Neuronal stem cell (in vitro differentiated cells): ENCODE data around the gene DLAT.

Experiments
- DNase-seq: peaks from one replicate; pipeline ENCODE4 v3.0.0-alpha.2; 2013; ENCODE audit warnings: low spot score
- H2AFZ ChIP-seq: one replicate; pipeline ENCODE4 v1.6.1; 2013; ENCODE audit warnings: mild to moderate bottlenecking, low read length, inconsistent platforms
- H2AK5ac ChIP-seq: 2 replicates; pipeline ENCODE4 v1.6.1; 2013; ENCODE audit warnings: low read depth, mild to moderate bottlenecking, inconsistent platforms, low read length, moderate library complexity, mixed read lengths
- H2BK120ac ChIP-seq: 2 replicates; pipeline ENCODE4 v1.6.1; 2013; ENCODE audit warnings: low read depth, mild to moderate bottlenecking, inconsistent platforms, low read length, moderate library complexity, mixed read lengths
- H2BK12ac ChIP-seq: one replicate; pipeline ENCODE4 v1.6.1; 2013; ENCODE audit warnings: low read length, inconsistent platforms
- H2BK15ac ChIP-seq: 2 replicates; pipeline ENCODE4 v1.6.1; 2013; ENCODE audit warnings: mild to moderate bottlenecking, low read length, inconsistent platforms, mixed read lengths
- H2BK5ac ChIP-seq: one replicate; pipeline ENCODE4 v1.6.1; 2013; ENCODE audit warnings: inconsistent platforms, mild to moderate bottlenecking, low read length, moderate library complexity
- H3K14ac ChIP-seq: one replicate; pipeline ENCODE4 v1.6.1; 2013; ENCODE audit warnings: low read length, inconsistent platforms
- H3K18ac ChIP-seq: 2 replicates; pipeline ENCODE4 v1.6.1; 2013; ENCODE audit warnings: low read length, inconsistent platforms
- H3K23ac ChIP-seq: 2 replicates; pipeline ENCODE4 v1.6.1; 2013; ENCODE audit warnings: low read depth, mild to moderate bottlenecking, mixed read lengths, low read length, inconsistent platforms; ENCODE audit not compliant: poor library complexity
- H3K27ac ChIP-seq: replicated peaks from 3 replicates; pipeline ENCODE4 v1.5.1; 2013; ENCODE audit warnings: low read length, inconsistent platforms
- H3K27me3 ChIP-seq, 3 experiments: 2 replicates each; pipeline ENCODE4 v1.6.1; 2013; ENCODE audit warnings: low read length in 3 of 3, mild to moderate bottlenecking in 2 of 3, inconsistent platforms in 1 of 3, low read depth in 1 of 3, mixed read lengths in 1 of 3, moderate library complexity in 1 of 3; ENCODE audit not compliant: control insufficient read depth in 3 of 3, insufficient read depth in 3 of 3
- H3K36me3 ChIP-seq, 2 donors: replicated peaks in 1 of 2; 2 replicates each; pipeline ENCODE4 v1.6.1; 2013; ENCODE audit warnings: low read length in 2 of 2; ENCODE audit not compliant: control insufficient read depth in 2 of 2, insufficient read depth in 2 of 2
- H3K4ac ChIP-seq: 2 replicates; pipeline ENCODE4 v1.6.1; 2013; ENCODE audit warnings: inconsistent platforms, mild to moderate bottlenecking, low read length, moderate library complexity
- H3K4me1 ChIP-seq, 2 donors: 1 replicate in 1 of 2; 2 replicates in 1 of 2; pipeline ENCODE4 v1.6.1; 2013; ENCODE audit warnings: low read length in 2 of 2, low read depth in 1 of 2; ENCODE audit not compliant: control insufficient read depth in 2 of 2, insufficient read depth in 1 of 2
- H3K4me2 ChIP-seq: one replicate; pipeline ENCODE4 v1.6.1; 2013; ENCODE audit warnings: mild to moderate bottlenecking, low read length, inconsistent platforms; ENCODE audit not compliant: insufficient read depth, poor library complexity, severe bottlenecking
- H3K4me3 ChIP-seq, 2 donors: 2 replicates each; pipeline ENCODE4 v1.5.1; 2013; ENCODE audit warnings: low read length in 2 of 2, mild to moderate bottlenecking in 2 of 2, inconsistent platforms in 1 of 2, moderate library complexity in 1 of 2
- H3K79me1 ChIP-seq: one replicate; pipeline ENCODE4 v1.6.1; 2013; ENCODE audit warnings: low read depth, mild to moderate bottlenecking, inconsistent platforms, low read length, moderate library complexity
- H3K9ac ChIP-seq: one replicate; pipeline ENCODE4 v1.6.1; 2013; ENCODE audit warnings: mild to moderate bottlenecking, low read depth, low read length, inconsistent platforms; ENCODE audit not compliant: poor library complexity
- H3K9me3 ChIP-seq, 2 donors: replicated peaks in 1 of 2; 2 replicates each; pipeline versions ENCODE3 to v1.6.1; 2013; ENCODE audit warnings: low read length in 2 of 2, mild to moderate bottlenecking in 2 of 2, inconsistent platforms in 1 of 2, low read depth in 1 of 2, mixed read lengths in 1 of 2, moderate library complexity in 1 of 2; ENCODE audit not compliant: control insufficient read depth in 2 of 2, insufficient read depth in 1 of 2
- H4K8ac ChIP-seq: one replicate; pipeline ENCODE4 v1.6.1; 2013; ENCODE audit warnings: low read depth, mild to moderate bottlenecking, inconsistent platforms, low read length, moderate library complexity
- H4K91ac ChIP-seq: one replicate; pipeline ENCODE4 v1.6.1; 2013; ENCODE audit warnings: low read length, low read depth, mild to moderate bottlenecking, inconsistent platforms; ENCODE audit not compliant: poor library complexity
- WGBS, 2 donors: extraction: QIAGEN DNeasy Blood & Tissue Kit; methylation state at CpG; one replicate each; pipeline ENCODE4 v1.1.7; 2013; ENCODE audit warnings: missing lambda C conversion rate in 2 of 2, mixed read lengths in 1 of 2; ENCODE audit not compliant: insufficient read length in 2 of 2, insufficient replicate concordance in 1 of 2; ENCODE audit errors: extremely low coverage in 2 of 2; 5-methylcytosine and 5-hydroxymethylcytosine counted together

DLAT gene

DNA sequence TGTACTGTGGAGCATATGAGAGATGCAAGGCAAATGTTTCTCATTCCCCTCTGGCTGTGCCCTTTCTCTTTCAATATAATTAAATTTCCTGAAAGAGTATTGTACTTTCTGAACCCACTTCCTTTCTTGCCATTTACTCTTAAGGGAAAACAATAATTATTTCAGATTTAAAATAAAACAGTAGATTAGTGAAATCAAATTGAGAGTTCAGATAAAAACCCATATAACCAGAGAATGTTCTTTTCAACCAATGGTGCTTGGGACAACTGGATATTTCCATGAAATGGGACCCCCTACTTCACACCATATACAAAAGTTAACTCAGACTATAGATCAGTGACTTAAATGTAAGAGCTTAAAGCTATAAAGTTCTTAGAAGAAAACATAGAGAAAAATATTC lies 26.1 kb upstream of the DLAT start:
- no peak overlapping the region for H3K4ac ChIP-seq
- H2BK12ac ChIP-seq = no peak overlapping the region
- H3K79me1 ChIP-seq = peaks cover under 1% of the 10 kb centered on the region
- peaks cover 11 to 93% of the 10 kb centered on the region in 2 donors for H3K36me3 ChIP-seq
- H3K4me3 ChIP-seq = no peak overlapping the region
- H2BK15ac ChIP-seq = no peak overlapping the region
- no peak overlapping the region for H3K23ac ChIP-seq
- H2AK5ac ChIP-seq = no peak overlapping the region
- H3K18ac ChIP-seq = no peak overlapping the region
- H3K4me1 ChIP-seq = no peaks in the 10 kb centered on the region
- H3K9me3 ChIP-seq = peaks cover 0 to under 1% of the 10 kb centered on the region in 2 donors
- no peak overlapping the region for H3K9ac ChIP-seq
- H3K27me3 ChIP-seq = no peaks in the 10 kb centered on the region
- no peak overlapping the region for H3K27ac ChIP-seq
- H2AFZ ChIP-seq = no peak overlapping the region
- no peak overlapping the region for H2BK120ac ChIP-seq
- H2BK5ac ChIP-seq = no peak overlapping the region
- H4K8ac ChIP-seq = no peak overlapping the region
- H3K4me2 ChIP-seq = no peak overlapping the region
- DNase-seq = no peak
- no peak overlapping the region for H3K14ac ChIP-seq
- H4K91ac ChIP-seq = no peak overlapping the region

DNA sequence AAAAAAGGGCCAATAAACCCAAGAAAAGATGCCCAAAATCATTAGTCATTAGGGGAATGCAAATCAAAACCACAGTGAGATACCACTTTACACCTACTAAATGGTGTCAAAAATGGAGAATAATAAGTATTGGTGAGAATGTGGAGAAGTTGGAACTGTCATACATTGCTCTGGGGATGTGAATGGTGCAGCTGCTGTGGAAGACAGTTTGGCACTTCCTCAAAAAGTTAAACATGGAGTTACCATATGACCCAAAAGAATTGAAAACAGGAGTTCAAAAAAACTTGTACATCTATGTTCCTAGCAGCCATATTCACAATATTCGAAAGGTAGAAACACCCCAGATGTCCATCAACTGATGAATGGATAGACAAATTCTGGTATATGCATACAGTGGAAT lies 24.5 kb upstream of the DLAT start:
- H2AK5ac ChIP-seq = no peak overlapping the region
- H3K36me3 ChIP-seq = peaks cover 11 to 93% of the 10 kb centered on the region in 2 donors
- peaks cover 5 to 6% of the 10 kb centered on the region in 2 donors for H3K9me3 ChIP-seq
- H2BK12ac ChIP-seq = no peak overlapping the region
- no peak overlapping the region for H2BK5ac ChIP-seq
- H2BK15ac ChIP-seq = no peak overlapping the region
- no peak overlapping the region for H4K8ac ChIP-seq
- H2BK120ac ChIP-seq = no peak overlapping the region
- H3K18ac ChIP-seq = no peak overlapping the region
- H3K4me1 ChIP-seq = no peaks in the 10 kb centered on the region
- WGBS, 2 donors = no CpG with 5 or more reads among the region's 1 CpG
- no peak overlapping the region for H3K23ac ChIP-seq
- no peak overlapping the region for H3K4me2 ChIP-seq
- no peak overlapping the region for H4K91ac ChIP-seq
- no peak overlapping the region for H3K9ac ChIP-seq
- H3K27ac ChIP-seq = no peak overlapping the region
- no peak overlapping the region for H3K14ac ChIP-seq
- no peak for DNase-seq
- H3K4ac ChIP-seq = no peak overlapping the region
- no peak overlapping the region for H3K4me3 ChIP-seq
- no peak overlapping the region for H2AFZ ChIP-seq
- H3K79me1 ChIP-seq = peaks cover 2% of the 10 kb centered on the region
- H3K27me3 ChIP-seq = no peaks in the 10 kb centered on the region

DNA sequence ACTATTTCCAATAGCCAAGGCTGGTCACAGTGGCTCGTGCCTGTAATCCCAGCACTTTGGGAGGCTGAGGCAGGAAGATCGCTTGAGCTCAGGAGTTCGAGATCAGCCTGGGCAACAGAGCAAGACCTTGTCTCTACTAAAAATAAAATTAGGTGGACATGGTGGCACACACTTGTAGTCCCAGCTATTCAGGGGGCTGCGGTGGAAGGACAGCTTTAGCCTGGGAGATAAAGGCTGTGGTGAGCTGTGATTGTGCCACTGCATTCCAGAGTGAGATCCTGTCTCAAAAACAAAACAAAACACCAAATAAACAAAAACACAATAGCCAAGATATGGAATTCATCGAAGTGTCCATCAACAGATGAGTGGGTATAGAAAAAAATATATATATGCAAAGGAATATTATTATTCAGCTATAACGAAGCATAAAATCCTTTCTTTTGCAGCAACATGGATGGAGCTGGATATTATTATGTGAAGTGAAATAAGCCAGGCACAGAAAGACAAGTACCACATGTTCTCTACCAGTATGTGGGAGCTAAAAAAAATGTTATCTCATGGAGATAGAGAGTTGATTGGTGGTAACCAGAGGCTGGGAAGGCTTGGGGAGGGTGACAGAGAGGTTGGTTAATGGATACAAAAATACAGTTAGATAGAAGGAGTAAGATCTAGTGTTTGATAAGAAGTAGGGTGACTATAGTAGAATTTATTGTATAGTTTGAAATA lies 22.6 kb upstream of the DLAT start:
- DNase-seq = no peak
- Histone ChIP-seq H3K27ac (no peak overlapping the region), H3K79me1 (peaks cover 2% of the 10 kb centered on the region), H4K91ac (no peak overlapping the region), H3K18ac (no peak overlapping the region), H3K4ac (no peak overlapping the region), H2BK5ac (no peak overlapping the region), H3K4me3 (no peak overlapping the region), H3K36me3 (peaks cover 11 to 78% of the 10 kb centered on the region in 2 donors), H3K23ac (no peak overlapping the region), H2BK15ac (no peak overlapping the region), H4K8ac (no peak overlapping the region), H3K4me2 (no peak overlapping the region), H2BK120ac (no peak overlapping the region), H3K27me3 (no peaks in the 10 kb centered on the region), H2AK5ac (no peak overlapping the region), H3K4me1 (no peaks in the 10 kb centered on the region), H3K9ac (no peak overlapping the region), H2BK12ac (no peak overlapping the region), H2AFZ (no peak overlapping the region), H3K14ac (no peak overlapping the region), H3K9me3 (peaks cover 8% of the 10 kb centered on the region in 2 donors)
- WGBS, 2 donors = no CpG with 5 or more reads among the region's 6 CpGs

DNA sequence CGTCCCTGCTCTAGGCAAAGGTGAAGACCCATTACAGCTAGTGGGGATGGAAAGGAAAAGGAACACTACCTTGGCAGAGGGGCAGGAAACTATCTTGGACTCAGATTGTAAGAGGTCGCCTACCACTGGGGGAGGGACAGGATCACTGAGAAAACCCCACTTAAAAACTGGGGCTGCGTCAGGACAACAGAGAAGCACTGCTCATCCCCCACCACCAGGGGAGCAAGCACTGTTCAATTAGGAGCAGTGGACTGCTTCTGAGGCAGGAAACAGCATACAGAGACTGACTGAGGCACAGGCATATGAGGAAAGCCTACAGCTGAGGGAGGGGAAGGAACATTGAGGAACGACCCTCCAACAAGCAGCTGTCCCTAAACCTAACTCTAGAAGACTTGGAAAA lies 20.8 kb upstream of the DLAT start:
- WGBS, 2 donors = no CpG with 5 or more reads among the region's 4 CpGs
- Histone ChIP-seq H3K14ac (no peak overlapping the region), H3K9ac (no peak overlapping the region), H3K23ac (no peak overlapping the region), H3K4me1 (no peaks in the 10 kb centered on the region), H3K36me3 (peaks cover 10 to 63% of the 10 kb centered on the region in 2 donors), H2BK12ac (no peak overlapping the region), H4K8ac (no peak overlapping the region), H3K4ac (no peak overlapping the region), H3K18ac (no peak overlapping the region), H3K79me1 (peaks cover 2% of the 10 kb centered on the region), H3K27me3 (no peaks in the 10 kb centered on the region), H2BK5ac (no peak overlapping the region), H3K4me3 (no peak overlapping the region), H3K9me3 (peaks cover 8% of the 10 kb centered on the region in 2 donors), H3K27ac (no peak overlapping the region), H3K4me2 (no peak overlapping the region), H2AFZ (no peak overlapping the region), H2BK15ac (no peak overlapping the region), H4K91ac (no peak overlapping the region), H2BK120ac (no peak overlapping the region), H2AK5ac (no peak overlapping the region)
- no peak for DNase-seq
